Naive thymus-derived CD4-positive, alpha-beta T cell (primary cell): ENCODE results near the gene TTBK2. TPM values are rescaled to one million over a fixed set of nuclear protein-coding genes. Genes with fewer than 3 reads are reported as not detected.

Experiments
- ATAC-seq: fragments of 150-1000 bp; cut with Tn5 transposase; 2 replicates; pipeline ENCODE4 v1.10.0; 2021; ENCODE audit warnings: mild to moderate bottlenecking, moderate library complexity
- CTCF ChIA-PET: fragments of 350-600 bp; sonication (Branson Sonifier 250); formaldehyde crosslinking; loops from one replicate; lab custom pipeline; 2021; ENCODE audit warnings: antibody characterized with exemption; lab: Charles Lee
- POLR2A ChIA-PET: fragments of 350-600 bp; sonication (Branson Sonifier 250); formaldehyde crosslinking; loops from one replicate; lab custom pipeline; 2021; ENCODE audit warnings: antibody characterized with exemption, inconsistent platforms; lab: Charles Lee
- DNase-seq, 9 donors: peaks; one replicate each; pipeline versions ENCODE4 v3.0.0 to v3.0.0-alpha.2; 2020 to 2022; ENCODE audit warnings: mixed read lengths in 1 of 9
- H3K27ac ChIP-seq: one replicate; pipeline ENCODE4 v1.7.0; 2013; ENCODE audit warnings: mild to moderate bottlenecking, low read depth, low read length, moderate library complexity
- H3K27me3 ChIP-seq, 2 donors: one replicate each; pipeline ENCODE4 v1.7.0; 2013; ENCODE audit warnings: low read length in 2 of 2, mild to moderate bottlenecking in 2 of 2, moderate library complexity in 2 of 2; ENCODE audit not compliant: control insufficient read depth in 2 of 2, insufficient read depth in 2 of 2
- H3K36me3 ChIP-seq, 3 experiments: 1 replicate in 2 of 3; 2 replicates in 1 of 3; pipeline ENCODE4 v1.7.0; 2013; ENCODE audit warnings: low read length in 3 of 3, mild to moderate bottlenecking in 3 of 3, moderate library complexity in 1 of 3; ENCODE audit not compliant: insufficient read depth in 3 of 3, control insufficient read depth in 2 of 3
- H3K4me1 ChIP-seq, 2 donors: one replicate each; pipeline ENCODE4 v1.7.0; 2013; ENCODE audit warnings: low read length in 2 of 2, mild to moderate bottlenecking in 2 of 2, moderate library complexity in 1 of 2; ENCODE audit not compliant: control insufficient read depth in 2 of 2, insufficient read depth in 2 of 2
- H3K4me3 ChIP-seq: 2 replicates; pipeline ENCODE4 v1.7.0; 2013; ENCODE audit warnings: mild to moderate bottlenecking, low read length
- H3K9me3 ChIP-seq, 3 experiments: 1 replicate in 2 of 3; 2 replicates in 1 of 3; pipeline ENCODE4 v1.7.0; 2013; ENCODE audit warnings: low read length in 3 of 3; ENCODE audit not compliant: control insufficient read depth in 2 of 3
- H3K27ac Mint-ChIP-seq, 9 donors: one replicate each; pipeline ENCODE4 v1.8.0; 2020 to 2022; ENCODE audit warnings: mixed read lengths in 9 of 9, mild to moderate bottlenecking in 8 of 9, moderate library complexity in 5 of 9, inconsistent platforms in 2 of 9
- H3K27me3 Mint-ChIP-seq, 5 donors: one replicate each; pipeline ENCODE4 v1.8.0; 2021 to 2022; ENCODE audit warnings: mixed read lengths in 5 of 5, mild to moderate bottlenecking in 1 of 5
- H3K36me3 Mint-ChIP-seq, 5 donors: one replicate each; pipeline ENCODE4 v1.8.0; 2020 to 2022; ENCODE audit warnings: mixed read lengths in 5 of 5, mild to moderate bottlenecking in 3 of 5, inconsistent platforms in 1 of 5
- H3K4me1 Mint-ChIP-seq, 7 donors: one replicate each; pipeline ENCODE4 v1.8.0; 2020 to 2022; ENCODE audit warnings: mixed read lengths in 7 of 7, mild to moderate bottlenecking in 3 of 7, inconsistent platforms in 1 of 7
- H3K4me3 Mint-ChIP-seq, 10 donors: one replicate each; pipeline ENCODE4 v1.8.0; 2020 to 2022; ENCODE audit warnings: mild to moderate bottlenecking in 10 of 10, mixed read lengths in 10 of 10, moderate library complexity in 6 of 10, inconsistent platforms in 2 of 10
- H3K9me3 Mint-ChIP-seq, 11 donors: one replicate each; pipeline ENCODE4 v1.8.0; 2020 to 2022; ENCODE audit warnings: mixed read lengths in 11 of 11, mild to moderate bottlenecking in 4 of 11, inconsistent platforms in 1 of 11, moderate library complexity in 1 of 11
- intact Hi-C, 2 donors: fragments of 100-400 bp; cut with micrococcal nuclease; formaldehyde crosslinking; loops; one replicate each; pipeline ENCODE4 v1.15.1; 2023
- polyA plus RNA-seq, 2 donors: library from polyadenylated mRNA; unstranded; fragments of 300-500 nt; fragmentation: Illumina TruSeq; gene quantifications; one replicate each; pipeline ENCODE4 v1.2.3, GENCODE V29; 2021
- total RNA-seq, 6 experiments: library from RNA in 5 of 6; stranded (reverse) in 5 of 6; gene quantifications; 1 replicate in 5 of 6; 2 replicates in 1 of 6; pipeline ENCODE4 v1.2.3 and lab custom pipeline; 2021 to 2026

TTBK2 gene
- total and polyA plus RNA-seq, 7 experiments from 2014 or later, result 12.5 to 30.5 (median 26.1) TPM

DNA sequence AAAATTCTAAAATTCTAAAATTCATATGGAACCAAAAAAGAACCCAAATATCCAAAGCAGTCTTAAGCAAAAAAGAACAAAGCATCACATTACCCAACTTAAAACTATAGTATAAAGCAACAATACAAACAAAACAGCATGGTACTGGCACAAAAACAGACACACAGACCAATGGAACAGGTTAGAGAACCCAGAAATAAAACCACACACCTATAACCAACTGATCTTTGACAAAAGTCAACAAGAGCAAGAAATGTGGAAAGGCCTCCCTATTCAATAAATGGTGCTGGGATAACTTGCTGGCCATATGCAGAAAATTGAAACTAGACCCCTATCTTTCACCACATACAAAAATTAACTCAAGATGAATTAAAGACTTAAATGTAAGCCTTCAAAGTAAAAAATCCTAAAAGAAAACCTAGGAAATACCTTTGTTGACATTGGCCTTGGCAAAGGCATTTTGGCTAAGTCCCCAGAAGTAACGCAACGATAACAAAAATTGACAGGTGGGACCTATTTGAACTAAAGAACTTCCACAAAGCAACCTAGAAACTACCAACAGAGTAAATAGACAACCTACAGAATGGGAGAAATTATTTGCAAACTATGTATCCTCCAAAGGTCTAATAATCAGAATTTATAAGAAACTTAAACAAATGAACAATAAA lies 56.9 kb downstream of the TTBK2 start:
- ChIA-PET CTCF (no interaction called here), POLR2A (no interaction called here)
- Histone ChIP-seq H3K4me3 (no peak overlapping the region), H3K9me3 (no peaks in the 10 kb centered on the region), H3K27ac (no peak overlapping the region), H3K36me3 (no peaks in the 10 kb centered on the region), H3K4me1 (no peaks in the 10 kb centered on the region), H3K27me3 (no peaks in the 10 kb centered on the region)
- ATAC-seq (no peak), DNase-seq (no peak)
- intact Hi-C loops, result loop anchor here in 1 of 2 donors (2.0 kb wide), 1 partner anchor 77 kb away; no protein-coding TSS in a partner anchor
- Mint-ChIP-seq H3K9me3 (no peaks in the 10 kb centered on the region), H3K4me1 (peaks cover 0 to 19% (median 0%) of the 10 kb centered on the region in 7 donors), H3K36me3 (peaks cover 5 to 76% (median 40%) of the 10 kb centered on the region in 5 donors), H3K4me3 (no peak overlapping the region), H3K27me3 (no peaks in the 10 kb centered on the region), H3K27ac (no peak overlapping the region)

DNA sequence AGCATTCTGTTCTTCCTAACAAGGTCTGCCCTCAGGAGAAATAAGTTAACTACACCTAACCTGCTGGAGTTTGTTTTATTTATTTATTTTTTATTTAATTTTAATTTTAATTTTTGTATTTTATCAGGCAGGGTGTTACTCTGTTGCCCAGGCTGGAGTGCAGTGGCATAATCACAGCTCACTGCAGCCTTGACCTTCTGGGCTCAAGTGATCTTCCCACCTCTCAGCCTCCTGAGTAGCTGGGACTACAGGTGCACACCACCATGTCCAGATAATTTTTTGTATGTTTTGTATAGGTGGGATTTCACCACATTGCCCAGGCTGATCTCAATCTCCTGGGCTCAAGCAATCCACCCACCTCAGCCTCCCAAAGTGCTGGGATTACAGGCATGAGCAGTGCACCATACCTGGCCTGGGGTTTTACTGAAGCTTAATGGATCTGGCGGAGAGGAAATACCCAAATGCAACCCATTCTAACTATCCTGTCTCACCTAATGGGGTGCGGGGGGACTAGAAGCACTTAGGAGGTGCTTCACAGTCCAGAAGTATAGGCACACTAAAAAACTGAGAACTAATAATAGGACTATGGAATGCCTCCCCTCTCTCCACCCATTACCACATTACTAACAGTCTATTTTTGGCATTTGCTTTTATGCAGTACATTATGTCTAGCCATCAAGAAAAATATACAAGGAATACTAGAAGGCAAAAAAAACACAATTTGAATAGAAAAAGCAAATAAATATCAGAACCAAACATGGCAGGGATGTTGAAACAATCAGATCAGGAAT lies 61.4 kb downstream of the TTBK2 start:
- CTCF ChIA-PET, result no interaction called here
- Mint-ChIP-seq H3K4me1 (peaks cover 0 to 19% (median 0%) of the 10 kb centered on the region in 7 donors), H3K36me3 (peaks cover 4 to 60% (median 42%) of the 10 kb centered on the region in 5 donors), H3K27ac (peak overlapping the region in 1 of 9 donors; percentile 54), H3K9me3 (no peaks in the 10 kb centered on the region), H3K4me3 (no peak overlapping the region), H3K27me3 (no peaks in the 10 kb centered on the region)
- Histone ChIP-seq H3K4me1 (no peaks in the 10 kb centered on the region), H3K36me3 (no peaks in the 10 kb centered on the region), H3K27ac (no peak overlapping the region), H3K27me3 (no peaks in the 10 kb centered on the region), H3K4me3 (no peak overlapping the region), H3K9me3 (no peaks in the 10 kb centered on the region)
- DNase-seq (no peak), ATAC-seq (no peak)
- POLR2A ChIA-PET, result no interaction called here
- intact Hi-C loops, result no loop called here

DNA sequence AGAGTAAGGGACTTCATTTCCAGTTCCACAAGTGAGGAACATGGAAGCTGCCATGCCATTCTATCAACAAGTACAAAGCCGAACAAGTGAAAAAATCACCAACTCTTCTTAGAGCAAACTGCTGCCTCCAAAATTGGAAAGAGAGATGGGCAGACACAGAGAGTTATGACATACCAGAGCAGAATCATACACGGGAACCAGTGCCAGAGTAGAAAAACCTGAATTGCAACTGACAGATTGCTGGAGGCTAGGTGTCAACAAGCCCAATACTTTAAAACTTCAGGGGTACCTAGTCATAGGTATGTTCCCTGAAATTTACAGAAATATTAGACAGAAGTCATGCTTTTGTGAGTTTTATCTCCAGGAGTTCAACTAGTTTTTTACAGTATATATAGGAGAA lies 62.0 kb downstream of the TTBK2 start:
- peaks cover 0 to 13% (median 0%) of the 10 kb centered on the region in 7 donors for H3K4me1 Mint-ChIP-seq
- DNase-seq, result no peak
- H3K27me3 Mint-ChIP-seq, result no peaks in the 10 kb centered on the region
- no peaks in the 10 kb centered on the region for H3K9me3 Mint-ChIP-seq
- no peaks in the 10 kb centered on the region for H3K4me1 ChIP-seq
- H3K27ac Mint-ChIP-seq, result no peak overlapping the region
- POLR2A ChIA-PET, result no interaction called here
- H3K9me3 ChIP-seq, result no peaks in the 10 kb centered on the region
- no peaks in the 10 kb centered on the region for H3K36me3 ChIP-seq
- ATAC-seq, result no peak
- no peak overlapping the region for H3K27ac ChIP-seq
- no peaks in the 10 kb centered on the region for H3K27me3 ChIP-seq
- intact Hi-C loops, result no loop called here
- peaks cover 4 to 54% (median 41%) of the 10 kb centered on the region in 5 donors for H3K36me3 Mint-ChIP-seq
- no peak overlapping the region for H3K4me3 Mint-ChIP-seq
- CTCF ChIA-PET, result no interaction called here
- no peak overlapping the region for H3K4me3 ChIP-seq

- CTCF ChIA-PET, result no interaction called here
- peaks cover 4 to 41% (median 10%) of the 10 kb centered on the region in 5 donors for H3K36me3 Mint-ChIP-seq
- POLR2A ChIA-PET, result no interaction called here
- no peak overlapping the region for H3K27ac Mint-ChIP-seq
- H3K27ac ChIP-seq, result no peak overlapping the region
- DNase-seq, result no peak
- no peaks in the 10 kb centered on the region for H3K27me3 ChIP-seq
- no peak overlapping the region for H3K4me3 Mint-ChIP-seq
- H3K4me1 ChIP-seq, result no peaks in the 10 kb centered on the region
- H3K4me1 Mint-ChIP-seq, result no peaks in the 10 kb centered on the region
- no peaks in the 10 kb centered on the region for H3K9me3 ChIP-seq
- H3K9me3 Mint-ChIP-seq, result no peaks in the 10 kb centered on the region
- H3K27me3 Mint-ChIP-seq, result no peaks in the 10 kb centered on the region
- intact Hi-C loops, result no loop called here
- peaks cover 0 to 7% (median 0%) of the 10 kb centered on the region in 3 experiments for H3K36me3 ChIP-seq
- no peak for ATAC-seq
- H3K4me3 ChIP-seq, result no peak overlapping the region
Observed at GRCh38 chr15:42854576-42854975, 66.0 kb downstream of the TTBK2 start.

- ChIA-PET POLR2A (no interaction called here), CTCF (no interaction called here)
- peaks cover 0 to 31% (median 2%) of the 10 kb centered on the region in 5 donors for H3K36me3 Mint-ChIP-seq
- ATAC-seq (no peak), DNase-seq (no peak)
- no peaks in the 10 kb centered on the region for H3K4me1 Mint-ChIP-seq
- no peak overlapping the region for H3K27ac Mint-ChIP-seq
- Histone ChIP-seq H3K4me3 (no peak overlapping the region), H3K4me1 (no peaks in the 10 kb centered on the region), H3K27ac (no peak overlapping the region), H3K27me3 (no peaks in the 10 kb centered on the region), H3K36me3 (peaks cover 0 to 7% (median 0%) of the 10 kb centered on the region in 3 experiments), H3K9me3 (no peaks in the 10 kb centered on the region)
- H3K27me3 Mint-ChIP-seq, result no peaks in the 10 kb centered on the region
- no peak overlapping the region for H3K4me3 Mint-ChIP-seq
- intact Hi-C loops, result no loop called here
- no peaks in the 10 kb centered on the region for H3K9me3 Mint-ChIP-seq
Observed at GRCh38 chr15:42849836-42850235, 70.7 kb downstream of the TTBK2 start.

GRCh38 chr15:42848846-42849245 lies 71.7 kb downstream of the TTBK2 start:
- H3K27me3 Mint-ChIP-seq, result no peaks in the 10 kb centered on the region
- H3K27ac ChIP-seq, result no peak overlapping the region
- H3K4me1 ChIP-seq, result no peaks in the 10 kb centered on the region
- H3K4me3 Mint-ChIP-seq, result no peak overlapping the region
- peaks cover 0 to 7% (median 0%) of the 10 kb centered on the region in 3 experiments for H3K36me3 ChIP-seq
- POLR2A ChIA-PET, result no interaction called here
- no peak overlapping the region for H3K4me3 ChIP-seq
- no peaks in the 10 kb centered on the region for H3K27me3 ChIP-seq
- no peaks in the 10 kb centered on the region for H3K9me3 ChIP-seq
- peaks cover 0 to 2% (median 0%) of the 10 kb centered on the region in 11 donors for H3K9me3 Mint-ChIP-seq
- intact Hi-C loops, result no loop called here
- DNase-seq (no peak), ATAC-seq (no peak)
- H3K4me1 Mint-ChIP-seq, result no peaks in the 10 kb centered on the region
- CTCF ChIA-PET, result no interaction called here
- H3K27ac Mint-ChIP-seq, result no peak overlapping the region
- H3K36me3 Mint-ChIP-seq, result peaks cover 0 to 37% (median 4%) of the 10 kb centered on the region in 5 donors
